Astrocyte (in vitro differentiated cells and primary cell): ENCODE results near the gene CDCP1. TPM values are rescaled to one million over a fixed set of nuclear protein-coding genes. Genes with fewer than 3 reads are reported as not detected.

ENCODE experiments used
- DNase-seq: peaks from one replicate; pipeline ENCODE4 v3.0.0-alpha.2; 2010; ENCODE audit warnings: low read depth
- FAIRE-seq: peaks from 2 replicates; lab custom pipeline; 2011; peaks lifted over from hg19 to GRCh38; lab: Jason Lieb, UNC
- H2AFZ ChIP-seq: 2 replicates; pipeline ENCODE4 v1.6.0; 2012; ENCODE audit warnings: low read depth, low read length, inconsistent platforms
- H3K27ac ChIP-seq: 2 replicates; pipeline ENCODE4 v1.5.1; 2011; ENCODE audit warnings: low read depth, low read length, inconsistent platforms
- H3K27me3 ChIP-seq: 2 replicates; pipeline ENCODE4 v1.6.0; 2011; ENCODE audit warnings: low read length, inconsistent platforms; ENCODE audit not compliant: insufficient read depth
- H3K36me3 ChIP-seq: 2 replicates; pipeline ENCODE4 v1.5.1; 2011; ENCODE audit warnings: low read length, inconsistent platforms; ENCODE audit not compliant: insufficient read depth
- H3K4me1 ChIP-seq: 2 replicates; pipeline ENCODE4 v1.5.1; 2011; ENCODE audit warnings: low read length, inconsistent platforms; ENCODE audit not compliant: insufficient read depth
- H3K4me2 ChIP-seq: 2 replicates; pipeline ENCODE4 v1.6.0; 2012; ENCODE audit warnings: low read length, inconsistent platforms
- H3K4me3 ChIP-seq: 2 replicates; pipeline ENCODE4 v1.5.1; 2011; ENCODE audit warnings: low read depth, mild to moderate bottlenecking, low read length, inconsistent platforms; ENCODE audit not compliant: insufficient read depth
- H3K79me2 ChIP-seq: 2 replicates; pipeline ENCODE4 v1.6.0; 2012; ENCODE audit warnings: mild to moderate bottlenecking, low read length, inconsistent platforms; ENCODE audit not compliant: insufficient read depth
- H3K9ac ChIP-seq: 2 replicates; pipeline ENCODE4 v1.6.0; 2012; ENCODE audit warnings: mild to moderate bottlenecking, low read length, inconsistent platforms
- H3K9me3 ChIP-seq: 2 replicates; pipeline ENCODE4 v1.5.1; 2012; ENCODE audit warnings: low read depth, mild to moderate bottlenecking, low read length, inconsistent platforms; ENCODE audit not compliant: insufficient read depth
- H4K20me1 ChIP-seq: 2 replicates; pipeline ENCODE4 v1.6.0; 2012; ENCODE audit warnings: low read length, inconsistent platforms; ENCODE audit not compliant: insufficient read depth
- H3K27ac Mint-ChIP-seq: one replicate; pipeline ENCODE4 v1.8.0; 2021; ENCODE audit warnings: mild to moderate bottlenecking, mixed read lengths; ENCODE audit not compliant: unreplicated experiment
- H3K27me3 Mint-ChIP-seq: one replicate; pipeline ENCODE4 v1.8.0; 2021; ENCODE audit warnings: low read depth, mixed read lengths; ENCODE audit not compliant: unreplicated experiment
- H3K36me3 Mint-ChIP-seq: one replicate; pipeline ENCODE4 v1.8.0; 2021; ENCODE audit warnings: low read depth, mixed read lengths; ENCODE audit not compliant: unreplicated experiment
- H3K4me1 Mint-ChIP-seq: one replicate; pipeline ENCODE4 v1.8.0; 2021; ENCODE audit warnings: low read depth, mixed read lengths; ENCODE audit not compliant: unreplicated experiment
- H3K4me3 Mint-ChIP-seq: one replicate; pipeline ENCODE4 v1.8.0; 2021; ENCODE audit warnings: mild to moderate bottlenecking, moderate library complexity, mixed read lengths; ENCODE audit not compliant: unreplicated experiment
- H3K9me3 Mint-ChIP-seq: one replicate; pipeline ENCODE4 v1.8.0; 2021; ENCODE audit warnings: mild to moderate bottlenecking, mixed read lengths; ENCODE audit not compliant: unreplicated experiment
- CTCF ChIP-seq: IDR thresholded peaks from 2 replicates; pipeline ENCODE4 v1.5.1; 2011; ENCODE audit warnings: low read depth, mild to moderate bottlenecking, inconsistent platforms, low read length, moderate library complexity; ENCODE audit not compliant: insufficient read depth
- EZH2 ChIP-seq: IDR thresholded peaks from 2 replicates; pipeline ENCODE4 v1.6.1; 2012; ENCODE audit warnings: mild to moderate bottlenecking, low read length, inconsistent platforms; ENCODE audit not compliant: insufficient read depth
- total RNA-seq: library from RNA; stranded (reverse); gene quantifications from 2 replicates; pipeline ENCODE4 v1.2.1, GENCODE V29; 2021

Gene CDCP1
- total RNA-seq, 1 donor from 2014 or later = 6.8 TPM

- H3K4me1 ChIP-seq = peaks cover 33% of the 10 kb centered on the region
- H2AFZ ChIP-seq = no peak overlapping the region
- H3K4me2 ChIP-seq = peak overlapping the region; percentile 58
- FAIRE-seq (peak; percentile 88), DNase-seq (peak; percentile 96)
- H3K4me3 ChIP-seq = no peak overlapping the region
- H3K9me3 ChIP-seq = no peaks in the 10 kb centered on the region
- no peaks in the 10 kb centered on the region for H3K36me3 ChIP-seq
- H4K20me1 ChIP-seq = no peaks in the 10 kb centered on the region
- H3K27me3 ChIP-seq = no peaks in the 10 kb centered on the region
- no peaks in the 10 kb centered on the region for H3K9me3 Mint-ChIP-seq
- peaks cover 18% of the 10 kb centered on the region for H3K4me1 Mint-ChIP-seq
- H3K9ac ChIP-seq = peak overlapping the region; percentile 57
- no peaks in the 10 kb centered on the region for H3K79me2 ChIP-seq
- no peaks in the 10 kb centered on the region for H3K36me3 Mint-ChIP-seq
- H3K4me3 Mint-ChIP-seq = no peak overlapping the region
- H3K27ac ChIP-seq = peak overlapping the region; percentile 67
- H3K27ac Mint-ChIP-seq = no peak overlapping the region
- H3K27me3 Mint-ChIP-seq = peaks cover 6% of the 10 kb centered on the region
- no peak for TF ChIP-seq EZH2
Observed at GRCh38 chr3:45124352-45124751, 21.8 kb downstream of the CDCP1 start.

- Mint-ChIP-seq H3K4me1 (peaks cover 18% of the 10 kb centered on the region), H3K27me3 (peaks cover 9% of the 10 kb centered on the region), H3K27ac (peak overlapping the region; percentile 31), H3K36me3 (no peaks in the 10 kb centered on the region), H3K9me3 (no peaks in the 10 kb centered on the region), H3K4me3 (no peak overlapping the region)
- TF ChIP-seq EZH2 = no peak
- TF ChIP-seq CTCF = no peak
- Histone ChIP-seq H3K4me2 (peak overlapping the region; percentile 58), H3K4me3 (no peak overlapping the region), H3K27ac (peak overlapping the region; percentile 67), H3K9ac (peak overlapping the region; percentile 57), H3K9me3 (no peaks in the 10 kb centered on the region), H4K20me1 (no peaks in the 10 kb centered on the region), H2AFZ (no peak overlapping the region), H3K4me1 (peaks cover 33% of the 10 kb centered on the region), H3K79me2 (no peaks in the 10 kb centered on the region), H3K27me3 (no peaks in the 10 kb centered on the region), H3K36me3 (no peaks in the 10 kb centered on the region)
- FAIRE-seq (no peak), DNase-seq (peak; percentile 92)
Observed at GRCh38 chr3:45123581-45124269, 22.5 kb downstream of the CDCP1 start.

GRCh38 chr3:45123030-45123429 lies 23.1 kb downstream of the CDCP1 start:
- H3K9ac ChIP-seq = peak overlapping the region; percentile 57
- peak overlapping the region; percentile 58 for H3K4me2 ChIP-seq
- peak; percentile 89 for DNase-seq

More at GRCh38 chr3:45123030-45123429, 23.1 kb downstream of the CDCP1 start:
- H3K79me2 ChIP-seq = no peaks in the 10 kb centered on the region
- Mint-ChIP-seq H3K9me3 (no peaks in the 10 kb centered on the region), H3K4me1 (peaks cover 18% of the 10 kb centered on the region), H3K27me3 (peaks cover 11% of the 10 kb centered on the region), H3K4me3 (no peak overlapping the region), H3K36me3 (no peaks in the 10 kb centered on the region), H3K27ac (peak overlapping the region; percentile 31)
- peak; percentile 80 for FAIRE-seq
- no peak overlapping the region for H3K4me3 ChIP-seq
- H3K36me3 ChIP-seq = no peaks in the 10 kb centered on the region
- H3K27me3 ChIP-seq = no peaks in the 10 kb centered on the region
- TF ChIP-seq CTCF = no peak
- TF ChIP-seq EZH2 = no peak
- H4K20me1 ChIP-seq = no peaks in the 10 kb centered on the region
- no peak overlapping the region for H2AFZ ChIP-seq
- H3K9me3 ChIP-seq = no peaks in the 10 kb centered on the region
- peaks cover 33% of the 10 kb centered on the region for H3K4me1 ChIP-seq
- H3K27ac ChIP-seq = peak overlapping the region; percentile 67
